Esophagus squamous epithelium (tissue), 4 donors: Measurements from ENCODE around the gene INO80E.

Source experiments
- POLR2A ChIP-seq, 4 donors: fragments of 450-650 bp; IDR thresholded peaks; one replicate each; pipeline ENCODE4 v1.6.1; 2017; ENCODE audit warnings: antibody characterized with exemption in 4 of 4, mild to moderate bottlenecking in 4 of 4, moderate library complexity in 3 of 4
- TF ChIP-seq, protein P1 (sequence below), 6 experiments: fragments of 450-650 bp in 4 of 6; fragments of 200-600 bp in 2 of 6; sonication (generic) in 2 of 6; IDR thresholded peaks; one replicate each; pipeline ENCODE4 v1.5.1; 2016 to 2019; ENCODE audit warnings: antibody characterized with exemption in 6 of 6, mild to moderate bottlenecking in 4 of 6, moderate library complexity in 4 of 6

DNA sequence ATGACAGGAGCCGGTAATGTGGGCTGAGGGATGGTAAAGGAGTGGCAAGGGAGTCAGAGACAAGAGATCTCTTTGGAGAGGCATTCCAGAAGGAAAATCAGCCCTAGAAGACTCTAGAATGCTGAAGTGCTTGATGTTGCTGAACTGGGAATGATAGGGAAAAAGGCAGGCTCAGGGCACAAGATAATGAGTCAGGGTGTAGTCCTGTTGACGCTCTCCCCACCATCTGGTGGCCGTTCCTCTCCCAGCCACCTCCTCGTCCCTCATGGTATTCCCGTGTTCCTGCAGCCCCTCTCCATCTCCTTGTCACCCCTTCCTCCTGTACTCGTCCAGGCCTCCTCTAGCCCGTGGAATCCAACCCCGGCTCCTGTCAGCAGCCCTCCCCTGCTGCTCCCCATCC lies 58.4 kb downstream of the INO80E start:
- TF ChIP-seq, protein P1, sequence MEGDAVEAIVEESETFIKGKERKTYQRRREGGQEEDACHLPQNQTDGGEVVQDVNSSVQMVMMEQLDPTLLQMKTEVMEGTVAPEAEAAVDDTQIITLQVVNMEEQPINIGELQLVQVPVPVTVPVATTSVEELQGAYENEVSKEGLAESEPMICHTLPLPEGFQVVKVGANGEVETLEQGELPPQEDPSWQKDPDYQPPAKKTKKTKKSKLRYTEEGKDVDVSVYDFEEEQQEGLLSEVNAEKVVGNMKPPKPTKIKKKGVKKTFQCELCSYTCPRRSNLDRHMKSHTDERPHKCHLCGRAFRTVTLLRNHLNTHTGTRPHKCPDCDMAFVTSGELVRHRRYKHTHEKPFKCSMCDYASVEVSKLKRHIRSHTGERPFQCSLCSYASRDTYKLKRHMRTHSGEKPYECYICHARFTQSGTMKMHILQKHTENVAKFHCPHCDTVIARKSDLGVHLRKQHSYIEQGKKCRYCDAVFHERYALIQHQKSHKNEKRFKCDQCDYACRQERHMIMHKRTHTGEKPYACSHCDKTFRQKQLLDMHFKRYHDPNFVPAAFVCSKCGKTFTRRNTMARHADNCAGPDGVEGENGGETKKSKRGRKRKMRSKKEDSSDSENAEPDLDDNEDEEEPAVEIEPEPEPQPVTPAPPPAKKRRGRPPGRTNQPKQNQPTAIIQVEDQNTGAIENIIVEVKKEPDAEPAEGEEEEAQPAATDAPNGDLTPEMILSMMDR (IDR thresholded peaks at IDR 0.05) = no peak
- TF ChIP-seq POLR2A (IDR thresholded peaks at IDR 0.05) = no peak
